ENCODE results near the gene MICU1.

- TF ChIP-seq CTCF (IDR thresholded peaks at IDR 0.05) = no peak
- TF ChIP-seq POLR2A (IDR thresholded peaks at IDR 0.05) = no peak
These were observed 304.4 kb downstream of the MICU1 start for GRCh38 chr10:72321248-72322029.
